ENCODE results near the gene PAX7. TPM values are rescaled to one million over a fixed set of nuclear protein-coding genes. Genes with fewer than 3 reads are reported as not detected.

The PAX7 gene
- total and polyA plus RNA-seq, 2 donors (not counting 3 experiments of a cell fraction or from before 2014, with no cell fraction given): not detected

DNA sequence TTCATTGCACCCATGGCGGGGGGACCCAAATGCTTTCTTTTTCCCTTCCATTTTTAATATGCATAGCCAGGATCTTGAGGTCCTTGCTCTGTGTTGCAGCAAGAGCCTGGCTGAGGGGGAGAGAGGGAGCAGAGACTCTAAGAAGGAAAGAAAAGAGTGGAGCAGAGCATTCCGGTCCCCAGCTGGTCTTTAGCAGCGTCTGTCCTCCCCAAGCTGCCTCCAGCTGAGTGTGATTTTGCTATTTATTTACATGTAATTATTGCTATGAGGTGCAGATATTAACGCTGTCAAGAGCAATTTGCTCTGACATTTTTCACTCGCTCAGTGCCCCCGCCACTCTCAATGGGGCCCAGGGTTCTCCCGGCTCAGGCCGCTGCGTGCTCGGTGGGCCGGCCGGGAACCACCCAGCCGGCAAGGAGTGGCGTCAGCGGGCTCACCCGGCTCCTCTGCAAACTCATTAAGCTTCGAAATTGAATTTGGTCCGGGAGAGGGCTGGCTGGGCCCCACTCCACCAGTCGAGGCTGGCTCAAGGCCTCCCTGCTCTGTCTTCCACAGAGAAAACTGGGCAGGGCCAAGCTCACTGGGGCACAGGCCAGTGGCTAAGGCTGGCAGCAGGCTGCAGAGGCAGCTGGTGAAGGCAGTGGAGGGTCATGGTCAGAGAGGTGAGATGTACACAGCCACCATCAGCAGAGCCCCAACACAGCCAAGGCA lies 93.2 kb downstream of the PAX7 start:
- no peak overlapping the region for H2AFZ ChIP-seq (ENCODE audit: low read depth, low read length)
- H3K4me1 ChIP-seq (ENCODE audit: control insufficient read depth, extremely low read depth, insufficient read depth, low read length): no peaks in the 10 kb centered on the region
- H3K36me3 ChIP-seq (ENCODE audit: control insufficient read depth in 2 of 2, extremely low read depth in 1 of 2, insufficient read depth in 2 of 2, low read length in 2 of 2): no peaks in the 10 kb centered on the region
- no peak overlapping the region for H3K9ac ChIP-seq (replicated peaks; ENCODE audit: extremely low read depth, insufficient read depth, low read length)
- H3K9me1 ChIP-seq (replicated peaks; ENCODE audit: control insufficient read depth, extremely low read depth, insufficient read depth, low read length): no peaks in the 10 kb centered on the region
- no peaks in the 10 kb centered on the region for H3K9me3 ChIP-seq (replicated peaks; ENCODE audit: control insufficient read depth, insufficient read depth, low read length)
- no peak overlapping the region for H3K4me3 ChIP-seq (replicated peaks in 1 of 3; ENCODE audit: insufficient read depth in 1 of 3, low read depth in 1 of 3, low read length in 3 of 3)
- dilution Hi-C loops (cut with MboI; ENCODE audit: extremely low pct_ligation_motif_present, low sequenced_read_pairs): no loop called here
- ChIA-PET CTCF (interaction anchor here (1.5 kb wide), 1 partner anchor 17 kb away, joined by 4 read pairs; no protein-coding TSS in a partner anchor), POLR2A (no interaction called here)
- DNase-seq (ENCODE audit: low read depth, low spot score) (no peak), FAIRE-seq (no peak)
- no peak overlapping the region for H3K4me2 ChIP-seq (ENCODE audit: insufficient read depth, low read length)
- no TSS peak for BruUV-seq (replicated peaks)
- H3K27me3 ChIP-seq (ENCODE audit: control insufficient read depth in 2 of 2, insufficient read depth in 2 of 2, low read length in 2 of 2): peaks cover 0 to 3% of the 10 kb centered on the region in 2 experiments
- H3K79me2 ChIP-seq (ENCODE audit: control insufficient read depth, insufficient read depth, low read length): no peaks in the 10 kb centered on the region
- TF ChIP-seq GATA2 (IDR thresholded peaks at IDR 0.05; ENCODE audit: insufficient read depth, insufficient read length, low read depth, low read length): no peak
- no peak for TF ChIP-seq FOS (IDR thresholded peaks at IDR 0.05; ENCODE audit: borderline replicate concordance, insufficient read depth, low read length)
- no peak for TF ChIP-seq EZH2 (IDR thresholded peaks at IDR 0.05; ENCODE audit: borderline replicate concordance, low read depth, low read length, severe bottlenecking)
- TF ChIP-seq MYC (IDR thresholded peaks at IDR 0.05; ENCODE audit: low read depth, low read length): no peak
- no peak for TF ChIP-seq POLR2AphosphoS5 (IDR thresholded peaks at IDR 0.05; ENCODE audit: insufficient read depth, low read depth, low read length)
- TF ChIP-seq, protein P1, sequence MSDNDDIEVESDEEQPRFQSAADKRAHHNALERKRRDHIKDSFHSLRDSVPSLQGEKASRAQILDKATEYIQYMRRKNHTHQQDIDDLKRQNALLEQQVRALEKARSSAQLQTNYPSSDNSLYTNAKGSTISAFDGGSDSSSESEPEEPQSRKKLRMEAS (IDR thresholded peaks at IDR 0.05; ENCODE audit: insufficient read depth, insufficient read length): no peak
- TF ChIP-seq, protein P2, sequence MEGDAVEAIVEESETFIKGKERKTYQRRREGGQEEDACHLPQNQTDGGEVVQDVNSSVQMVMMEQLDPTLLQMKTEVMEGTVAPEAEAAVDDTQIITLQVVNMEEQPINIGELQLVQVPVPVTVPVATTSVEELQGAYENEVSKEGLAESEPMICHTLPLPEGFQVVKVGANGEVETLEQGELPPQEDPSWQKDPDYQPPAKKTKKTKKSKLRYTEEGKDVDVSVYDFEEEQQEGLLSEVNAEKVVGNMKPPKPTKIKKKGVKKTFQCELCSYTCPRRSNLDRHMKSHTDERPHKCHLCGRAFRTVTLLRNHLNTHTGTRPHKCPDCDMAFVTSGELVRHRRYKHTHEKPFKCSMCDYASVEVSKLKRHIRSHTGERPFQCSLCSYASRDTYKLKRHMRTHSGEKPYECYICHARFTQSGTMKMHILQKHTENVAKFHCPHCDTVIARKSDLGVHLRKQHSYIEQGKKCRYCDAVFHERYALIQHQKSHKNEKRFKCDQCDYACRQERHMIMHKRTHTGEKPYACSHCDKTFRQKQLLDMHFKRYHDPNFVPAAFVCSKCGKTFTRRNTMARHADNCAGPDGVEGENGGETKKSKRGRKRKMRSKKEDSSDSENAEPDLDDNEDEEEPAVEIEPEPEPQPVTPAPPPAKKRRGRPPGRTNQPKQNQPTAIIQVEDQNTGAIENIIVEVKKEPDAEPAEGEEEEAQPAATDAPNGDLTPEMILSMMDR (IDR thresholded peaks at IDR 0.05; ENCODE audit: extremely low read depth in 1 of 2, insufficient read depth in 1 of 2, low read depth in 1 of 2, low read length in 2 of 2): no peak
- no peak for TF ChIP-seq POLR2A (IDR thresholded peaks at IDR 0.05; ENCODE audit: low read depth, low read length)
- no peak for TF ChIP-seq JUN (IDR thresholded peaks at IDR 0.05; ENCODE audit: borderline replicate concordance, insufficient read depth, insufficient read length, low read depth)
- no peak overlapping the region for H3K27ac ChIP-seq (ENCODE audit: insufficient read depth, low read depth, low read length)
- no peaks in the 10 kb centered on the region for H4K20me1 ChIP-seq (replicated peaks; ENCODE audit: control insufficient read depth, extremely low read depth, insufficient read depth, low read length)
- intact Hi-C loops (cut with micrococcal nuclease): no loop called here
